22Rv1 (cell line): Measurements from ENCODE around the gene NEURL4.

ENCODE experiments used
- H3K27ac ChIP-seq: fragments of 450-650 bp; 2 replicates; pipeline ENCODE4 v1.5.1; 2017
- CTCF ChIP-seq: fragments of 450-650 bp; IDR thresholded peaks from 2 replicates; pipeline ENCODE4 v1.5.1; 2017; ENCODE audit warnings: mild to moderate bottlenecking
- ZFX ChIP-seq: fragments of 450-650 bp; IDR thresholded peaks from 2 replicates; pipeline ENCODE4 v1.6.1; 2017; ENCODE audit warnings: antibody characterized with exemption, borderline replicate concordance

The NEURL4 gene

DNA sequence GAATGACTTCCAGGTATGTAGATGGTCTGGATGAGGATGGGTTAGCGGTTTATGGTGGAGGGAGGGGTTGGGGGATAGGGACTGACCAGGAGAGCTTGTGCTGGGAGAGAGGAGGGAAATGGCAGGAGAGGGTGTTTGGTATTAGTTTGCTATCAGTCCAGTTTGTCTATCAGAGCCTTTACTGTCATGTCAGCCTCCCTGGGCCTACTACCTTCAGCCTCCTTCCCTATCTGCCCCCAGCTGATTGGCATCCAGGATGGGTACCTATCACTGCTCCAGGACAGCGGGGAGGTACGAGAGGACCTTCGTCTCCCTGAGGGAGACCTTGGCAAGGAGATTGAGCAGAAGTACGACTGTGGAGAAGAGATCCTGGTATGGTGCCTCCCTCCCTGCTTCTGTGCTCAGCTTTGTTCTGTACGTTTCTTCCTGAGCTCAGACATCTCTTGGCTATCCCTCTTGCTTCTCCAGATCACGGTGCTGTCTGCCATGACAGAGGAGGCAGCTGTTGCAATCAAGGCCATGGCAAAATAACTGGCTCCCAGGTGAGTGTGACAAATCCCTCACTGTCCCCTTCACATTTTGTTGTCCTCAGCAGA is 17.9 kb downstream of the NEURL4 start:
- peak overlapping the region; percentile 99 for H3K27ac ChIP-seq
- TF ChIP-seq CTCF (no peak), ZFX (no peak)

DNA sequence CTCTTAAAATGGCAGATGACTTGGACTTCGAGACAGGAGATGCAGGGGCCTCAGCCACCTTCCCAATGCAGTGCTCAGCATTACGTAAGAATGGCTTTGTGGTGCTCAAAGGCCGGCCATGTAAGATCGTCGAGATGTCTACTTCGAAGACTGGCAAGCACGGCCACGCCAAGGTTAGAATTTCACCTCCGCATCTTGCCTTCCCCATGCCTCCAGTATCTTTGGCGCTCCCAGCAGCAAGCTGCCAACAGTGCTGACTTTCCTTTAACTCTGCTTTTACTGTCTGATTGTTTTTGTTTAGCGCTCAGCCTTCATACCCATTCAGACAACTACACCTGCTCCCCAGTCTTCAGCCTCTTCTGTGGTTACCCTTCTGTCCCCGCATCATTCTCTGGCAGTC is 19.5 kb downstream of the NEURL4 start:
- peak overlapping the region; percentile 99 for H3K27ac ChIP-seq

DNA sequence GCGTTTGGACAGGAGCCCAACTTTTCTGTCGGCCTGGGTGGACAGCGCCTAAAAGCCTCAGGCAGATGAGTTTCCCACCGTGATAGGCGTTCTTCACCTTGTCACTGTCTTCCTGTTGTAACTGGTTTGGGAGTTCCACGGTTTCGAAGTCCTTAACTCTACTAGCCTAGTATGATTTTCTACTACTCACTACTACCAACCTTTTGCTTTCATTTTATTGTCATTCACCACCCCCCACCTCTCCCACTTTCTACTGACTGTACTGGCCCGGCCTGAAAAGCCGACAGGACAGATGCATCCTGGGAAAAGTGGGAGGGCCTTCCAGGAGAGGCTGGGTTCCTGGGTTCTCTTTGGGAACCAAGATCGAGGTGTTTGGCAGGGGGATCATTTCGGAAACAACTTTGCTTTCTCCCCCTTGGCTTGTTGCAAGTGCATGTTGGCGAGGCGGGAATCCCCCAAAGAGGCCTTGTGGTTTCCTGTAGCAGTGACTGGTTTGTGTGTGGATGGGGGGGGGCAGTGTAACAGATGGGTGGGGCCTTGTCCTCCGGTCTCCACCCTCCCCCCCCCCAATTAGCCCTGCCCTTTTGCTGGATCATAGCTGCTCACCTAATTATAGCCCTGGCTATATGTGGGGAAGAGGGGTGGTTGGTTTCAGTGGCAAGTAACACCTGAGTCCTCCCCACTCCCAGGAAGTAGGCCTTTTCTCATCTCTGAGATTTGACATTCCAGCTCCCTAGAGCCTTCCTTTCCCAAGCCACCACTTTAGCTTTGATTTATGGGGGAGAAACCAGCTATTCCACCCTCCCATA is 20.3 kb downstream of the NEURL4 start:
- TF ChIP-seq ZFX (no peak), CTCF (no peak)
- peak overlapping the region; percentile 99 for H3K27ac ChIP-seq

More for the DNA sequence above, 19.5 kb downstream of the NEURL4 start:
- TF ChIP-seq ZFX, result no peak
- no peak for TF ChIP-seq CTCF

- peak overlapping the region; percentile 99 for H3K27ac ChIP-seq
- TF ChIP-seq CTCF, result no peak
- TF ChIP-seq ZFX, result no peak
These were observed 21.2 kb downstream of the NEURL4 start for GRCh38 chr17:7307686-7308624.

- H3K27ac ChIP-seq, result peak within 1 kb of the TSS; percentile 99
- no peak for TF ChIP-seq ZFX
- no peak for TF ChIP-seq CTCF
These were observed 22.0 kb downstream of the NEURL4 start, which contains the start of gene EIF5A for GRCh38 chr17:7306911-7307685. Gene EIF5A, plus strand, starts transcription at chr17:7307628. Its CDS starts 2,008 bp downstream, at chr17:7309636.

DNA sequence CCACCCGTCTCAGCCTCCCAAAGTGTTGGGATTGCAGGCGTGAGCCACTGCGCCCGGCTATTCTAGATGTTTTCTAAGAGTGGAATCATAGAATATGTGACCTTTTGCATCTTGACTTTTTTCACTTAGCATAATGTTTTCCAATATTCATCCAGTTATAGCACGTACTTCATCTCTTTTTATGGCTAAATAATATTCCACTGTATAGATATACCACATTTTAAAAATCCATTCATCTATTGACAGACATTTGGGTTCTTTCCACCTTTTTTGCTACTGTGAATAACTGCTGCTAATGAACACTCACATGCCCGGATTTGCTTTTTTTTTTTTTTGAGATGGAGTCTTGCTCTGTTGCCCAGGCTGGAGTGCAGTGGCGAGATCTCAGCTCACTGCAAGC is 25.0 kb downstream of the NEURL4 start:
- TF ChIP-seq CTCF (no peak), ZFX (no peak)
- no peak overlapping the region for H3K27ac ChIP-seq
